UCSD-AML1 (cell line): ENCODE measurements around the gene COL27A1.

Experiments
- DNase-seq: peaks from one replicate; lab custom pipeline; 2025; ENCODE audit not compliant: unreplicated experiment; lab: John Stamatoyannopoulos, UW

Gene COL27A1

DNA sequence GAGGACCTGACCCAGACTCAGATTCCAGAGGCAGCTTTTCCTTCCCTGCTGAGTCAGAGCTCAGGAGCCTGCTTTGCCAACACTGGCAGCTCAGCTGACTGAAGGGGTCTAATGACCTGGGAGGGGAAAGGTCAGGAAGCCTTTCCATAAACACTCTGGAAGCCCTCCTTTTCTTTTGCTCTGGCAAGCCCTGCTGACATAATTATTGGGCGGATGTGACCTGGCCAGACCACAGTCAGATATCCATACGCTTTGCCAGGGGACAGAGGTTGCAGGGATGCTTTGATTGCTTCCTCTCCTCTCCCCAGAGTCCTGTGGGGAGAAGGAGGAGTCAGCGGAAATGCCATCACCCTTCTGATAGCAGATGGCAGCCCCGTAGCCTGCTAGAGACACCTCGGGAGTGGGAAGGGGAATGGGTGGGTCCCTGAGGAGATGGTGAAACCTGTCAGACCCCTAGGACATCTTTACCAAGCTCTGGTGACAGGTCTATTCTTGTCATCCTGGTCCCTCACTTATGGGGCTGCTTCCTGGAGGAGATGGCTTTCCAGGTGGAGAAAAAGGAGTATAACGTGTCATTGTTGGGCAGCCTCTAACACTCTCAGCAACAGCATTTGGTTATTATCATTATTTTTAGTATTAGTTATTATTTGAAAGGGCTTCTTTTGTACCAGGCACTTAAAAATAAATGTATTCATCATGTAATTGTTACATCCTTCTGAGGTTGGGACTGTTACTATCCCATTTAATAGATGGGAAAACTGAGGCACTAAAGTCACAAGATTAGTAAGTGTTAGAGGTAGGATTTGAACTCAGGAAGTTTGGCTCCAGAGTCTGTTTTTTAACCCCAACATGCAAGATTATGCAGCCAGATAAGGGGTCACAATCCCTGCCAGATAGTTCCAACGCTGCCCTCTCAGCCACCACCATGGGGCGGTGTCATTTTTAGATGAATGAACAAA is 11.6 kb downstream of the COL27A1 start:
- no peak for DNase-seq

DNA sequence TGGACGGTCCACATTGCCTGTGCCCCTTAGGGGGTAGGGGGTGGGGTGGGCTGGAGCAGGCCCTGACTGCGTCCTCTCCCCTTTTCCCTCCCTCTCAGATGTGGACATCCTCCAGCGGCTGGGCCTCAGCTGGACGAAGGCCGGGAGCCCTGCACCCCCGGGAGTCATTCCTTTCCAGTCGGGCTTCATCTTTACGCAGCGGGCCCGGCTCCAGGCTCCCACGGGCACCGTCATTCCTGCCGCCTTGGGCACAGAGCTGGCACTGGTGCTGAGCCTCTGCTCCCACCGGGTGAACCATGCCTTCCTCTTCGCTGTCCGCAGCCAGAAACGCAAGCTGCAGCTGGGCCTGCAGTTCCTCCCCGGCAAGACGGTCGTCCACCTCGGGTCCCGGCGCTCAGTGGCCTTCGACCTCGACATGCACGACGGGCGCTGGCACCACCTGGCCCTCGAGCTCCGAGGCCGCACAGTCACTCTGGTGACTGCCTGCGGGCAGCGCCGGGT is 12.3 kb downstream of the COL27A1 start:
- no peak for DNase-seq

DNA sequence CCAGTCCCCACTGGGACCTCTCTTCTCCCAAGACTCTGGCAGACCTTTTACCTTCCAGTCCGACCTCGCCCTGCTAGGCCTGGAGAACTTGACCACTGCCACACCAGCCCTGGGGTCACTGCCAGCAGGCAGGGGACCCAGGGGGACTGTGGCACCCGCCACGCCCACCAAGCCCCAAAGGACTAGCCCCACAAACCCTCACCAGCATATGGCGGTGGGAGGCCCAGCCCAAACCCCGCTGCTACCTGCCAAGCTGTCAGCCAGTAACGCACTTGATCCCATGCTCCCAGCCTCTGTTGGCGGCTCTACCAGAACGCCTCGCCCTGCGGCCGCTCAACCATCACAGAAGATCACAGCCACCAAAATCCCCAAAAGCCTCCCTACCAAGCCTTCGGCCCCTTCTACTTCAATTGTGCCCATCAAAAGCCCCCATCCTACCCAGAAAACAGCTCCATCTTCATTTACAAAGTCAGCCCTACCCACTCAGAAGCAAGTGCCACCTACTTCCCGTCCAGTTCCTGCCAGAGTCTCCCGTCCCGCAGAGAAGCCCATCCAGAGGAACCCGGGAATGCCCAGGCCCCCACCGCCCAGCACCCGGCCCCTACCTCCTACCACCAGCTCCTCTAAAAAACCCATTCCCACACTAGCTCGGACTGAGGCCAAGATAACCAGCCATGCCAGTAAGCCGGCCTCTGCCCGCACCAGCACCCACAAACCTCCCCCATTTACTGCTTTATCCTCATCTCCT is 13.1 kb downstream of the COL27A1 start:
- no peak for DNase-seq

DNA sequence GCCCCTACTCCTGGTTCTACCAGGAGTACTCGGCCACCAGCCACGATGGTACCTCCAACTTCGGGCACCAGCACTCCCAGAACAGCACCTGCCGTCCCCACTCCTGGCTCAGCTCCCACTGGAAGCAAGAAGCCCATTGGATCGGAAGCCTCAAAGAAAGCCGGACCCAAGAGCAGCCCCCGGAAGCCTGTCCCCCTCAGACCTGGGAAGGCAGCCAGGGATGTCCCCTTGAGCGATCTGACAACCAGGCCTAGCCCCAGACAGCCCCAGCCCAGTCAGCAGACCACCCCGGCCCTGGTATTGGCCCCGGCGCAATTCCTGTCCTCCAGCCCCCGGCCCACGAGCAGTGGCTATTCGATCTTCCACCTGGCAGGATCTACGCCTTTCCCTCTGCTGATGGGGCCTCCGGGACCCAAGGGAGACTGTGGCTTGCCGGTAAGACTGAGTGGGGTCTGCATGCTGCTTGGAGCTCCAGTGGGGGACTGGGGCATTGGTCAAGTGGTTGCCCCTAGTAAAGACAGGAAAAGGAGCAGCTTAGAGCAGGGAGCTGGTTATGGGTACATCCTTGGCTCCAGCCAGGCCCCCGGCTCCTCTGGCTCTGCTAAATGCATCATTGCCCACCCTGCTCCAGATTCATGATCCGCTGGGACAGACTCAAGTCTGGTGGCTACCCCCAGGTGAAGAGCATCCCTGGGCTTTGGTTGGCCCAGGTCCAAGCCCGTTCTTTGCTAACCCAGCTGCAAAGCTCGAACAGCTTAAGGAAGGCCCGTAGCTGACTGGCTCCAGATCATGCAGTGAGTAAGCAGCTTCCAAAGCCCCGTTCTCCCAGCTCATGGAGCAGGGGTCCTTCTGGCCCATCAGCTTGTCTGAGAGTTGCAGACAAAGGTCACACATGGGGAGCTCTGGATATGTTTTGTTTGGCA is 14.0 kb downstream of the COL27A1 start:
- DNase-seq: no peak

DNA sequence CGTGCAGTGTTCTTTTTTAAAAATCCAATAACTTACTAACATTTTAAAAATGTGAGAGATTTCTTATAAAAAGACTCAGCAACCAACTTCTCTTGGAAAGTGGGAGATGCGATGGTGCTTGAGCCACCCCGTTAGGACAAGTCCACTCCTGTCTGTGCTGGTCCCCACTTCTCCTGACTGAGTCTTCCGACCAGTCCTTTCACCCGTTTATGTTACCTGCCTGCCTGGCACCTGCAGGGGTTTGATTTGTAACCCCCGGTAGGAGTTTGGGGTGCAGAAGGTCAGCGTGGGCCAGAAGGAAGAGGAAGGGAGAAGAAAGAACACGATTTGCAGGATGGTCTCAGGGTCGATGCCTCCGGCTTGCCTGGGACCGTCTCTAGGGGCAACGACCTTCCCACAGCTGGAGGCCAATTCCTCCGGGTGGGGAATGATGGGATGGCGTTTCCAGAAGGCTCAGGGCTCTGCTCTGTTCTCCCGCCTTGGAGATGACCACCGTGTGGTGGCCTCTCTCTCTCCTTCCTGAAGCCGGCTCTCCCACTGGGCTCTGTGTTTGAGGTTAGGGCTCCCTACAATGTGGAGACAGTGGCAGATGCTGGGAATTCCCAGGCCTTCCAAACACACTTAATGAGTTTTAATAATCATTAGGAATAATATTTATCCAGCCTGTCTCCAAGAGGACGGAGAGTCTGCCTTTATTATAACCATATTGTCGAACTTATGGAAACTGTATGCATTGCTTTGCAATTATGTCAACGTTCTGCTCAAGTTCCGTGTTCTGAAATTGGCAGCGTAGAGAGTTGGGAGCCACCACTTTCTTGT is 14.8 kb downstream of the COL27A1 start:
- no peak for DNase-seq

DNA sequence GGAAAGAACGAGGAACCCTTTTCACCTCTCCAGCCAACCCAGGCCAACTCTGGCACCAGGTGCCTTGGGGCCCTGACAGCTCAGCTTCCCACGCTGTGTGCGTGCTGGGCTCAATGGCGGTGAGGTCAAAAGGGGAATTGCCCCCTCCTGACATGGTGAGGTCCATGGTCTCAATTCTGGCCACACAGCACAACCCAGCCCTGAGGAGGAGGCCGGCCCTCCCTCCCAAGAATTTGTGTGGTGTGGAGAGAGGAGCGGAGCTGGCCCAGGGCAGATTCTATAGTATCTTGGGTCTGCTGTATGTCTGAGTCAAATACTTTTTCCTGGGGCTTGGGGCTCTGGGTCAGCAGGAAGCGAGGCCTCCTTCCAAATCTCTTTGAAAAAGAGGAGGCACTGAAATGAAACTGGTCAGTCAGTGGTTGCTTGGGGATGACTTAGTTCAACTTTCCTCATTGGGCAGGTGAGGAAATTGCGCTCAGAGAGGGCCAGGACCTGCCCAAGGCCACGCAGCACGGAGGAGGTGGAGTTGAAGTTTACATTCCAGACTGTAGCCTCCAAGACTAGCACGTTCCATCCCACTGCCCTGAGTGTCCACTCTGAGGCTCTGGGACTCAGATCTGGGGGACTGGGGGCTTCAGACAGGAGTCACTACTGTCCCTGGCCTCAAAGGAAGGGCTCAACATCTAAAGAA is 15.6 kb downstream of the COL27A1 start:
- no peak for DNase-seq

DNA sequence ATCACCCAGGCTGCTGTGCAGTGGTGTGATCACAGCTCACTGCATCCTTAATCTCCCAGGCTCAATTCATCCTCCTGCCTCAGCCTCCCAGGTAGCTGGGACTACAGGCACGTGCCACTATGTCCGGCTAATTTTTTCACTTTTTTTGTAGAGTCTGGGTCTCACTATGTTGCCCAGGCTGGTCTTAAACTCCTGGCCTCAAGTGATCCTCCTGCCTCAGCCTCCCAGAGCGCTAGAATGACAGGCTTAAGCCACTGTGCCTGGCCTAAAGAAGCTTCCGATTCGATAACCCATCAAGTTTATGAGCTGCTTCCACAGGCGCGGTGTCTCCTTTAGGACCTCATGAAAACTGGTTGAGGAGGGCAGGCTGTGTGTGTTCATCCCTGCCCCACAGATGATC is 16.2 kb downstream of the COL27A1 start:
- DNase-seq: no peak

DNA sequence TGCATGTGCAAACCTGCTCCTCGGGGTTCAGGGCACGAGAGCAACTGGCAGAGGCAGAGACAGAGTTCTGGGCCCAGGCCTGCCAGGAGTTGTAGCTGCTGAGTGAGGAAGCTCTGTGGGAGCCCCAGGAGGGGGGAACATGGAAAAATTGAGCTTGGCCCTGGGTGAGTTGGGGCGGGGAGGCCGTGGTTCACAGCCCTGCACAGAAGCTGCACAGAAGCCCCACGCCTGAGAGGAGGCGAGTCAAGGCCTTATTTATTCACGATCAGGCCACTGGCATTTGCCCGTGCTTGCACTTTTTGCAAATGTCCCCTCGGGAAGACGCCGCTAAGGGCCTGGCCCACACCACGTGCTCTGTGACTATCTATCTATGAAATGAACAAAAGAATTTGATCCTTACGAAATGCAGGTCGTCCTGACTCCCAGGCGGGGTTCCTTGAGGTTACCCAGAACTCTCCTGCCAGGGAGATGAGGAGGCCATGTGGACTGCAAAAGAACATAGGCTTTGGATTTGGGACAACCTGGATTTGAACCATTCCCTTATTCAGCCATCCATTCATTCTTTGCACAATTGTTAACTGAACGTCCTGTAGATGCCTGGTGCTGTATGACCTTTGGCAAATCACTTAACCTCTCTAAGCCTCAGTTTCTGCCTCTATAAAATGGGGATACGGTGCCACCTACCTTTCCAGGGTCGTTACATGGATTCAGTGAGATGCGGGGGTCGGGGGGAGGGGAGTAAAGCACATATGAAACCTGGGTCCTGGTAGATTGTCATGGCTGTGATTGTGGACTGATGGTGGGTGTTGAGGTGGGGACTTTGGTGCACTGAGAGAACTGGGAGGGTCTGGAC is 17.9 kb downstream of the COL27A1 start:
- no peak for DNase-seq

DNA sequence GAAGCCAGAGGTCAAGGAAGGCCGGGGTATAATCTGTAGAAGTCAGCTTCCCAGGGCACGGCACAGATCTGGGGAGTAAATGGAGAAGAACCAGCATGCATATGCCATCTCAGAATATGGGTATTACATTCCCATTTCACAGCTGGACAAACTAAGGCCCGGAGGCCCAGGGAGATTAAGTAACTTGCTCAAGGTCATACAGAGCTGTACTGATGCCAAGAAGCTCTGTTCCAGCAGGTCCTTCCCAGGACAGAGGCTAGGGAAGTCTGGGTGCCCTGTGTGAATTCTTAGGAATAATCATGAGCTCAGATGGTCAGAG is 19.2 kb downstream of the COL27A1 start:
- DNase-seq: no peak

DNA sequence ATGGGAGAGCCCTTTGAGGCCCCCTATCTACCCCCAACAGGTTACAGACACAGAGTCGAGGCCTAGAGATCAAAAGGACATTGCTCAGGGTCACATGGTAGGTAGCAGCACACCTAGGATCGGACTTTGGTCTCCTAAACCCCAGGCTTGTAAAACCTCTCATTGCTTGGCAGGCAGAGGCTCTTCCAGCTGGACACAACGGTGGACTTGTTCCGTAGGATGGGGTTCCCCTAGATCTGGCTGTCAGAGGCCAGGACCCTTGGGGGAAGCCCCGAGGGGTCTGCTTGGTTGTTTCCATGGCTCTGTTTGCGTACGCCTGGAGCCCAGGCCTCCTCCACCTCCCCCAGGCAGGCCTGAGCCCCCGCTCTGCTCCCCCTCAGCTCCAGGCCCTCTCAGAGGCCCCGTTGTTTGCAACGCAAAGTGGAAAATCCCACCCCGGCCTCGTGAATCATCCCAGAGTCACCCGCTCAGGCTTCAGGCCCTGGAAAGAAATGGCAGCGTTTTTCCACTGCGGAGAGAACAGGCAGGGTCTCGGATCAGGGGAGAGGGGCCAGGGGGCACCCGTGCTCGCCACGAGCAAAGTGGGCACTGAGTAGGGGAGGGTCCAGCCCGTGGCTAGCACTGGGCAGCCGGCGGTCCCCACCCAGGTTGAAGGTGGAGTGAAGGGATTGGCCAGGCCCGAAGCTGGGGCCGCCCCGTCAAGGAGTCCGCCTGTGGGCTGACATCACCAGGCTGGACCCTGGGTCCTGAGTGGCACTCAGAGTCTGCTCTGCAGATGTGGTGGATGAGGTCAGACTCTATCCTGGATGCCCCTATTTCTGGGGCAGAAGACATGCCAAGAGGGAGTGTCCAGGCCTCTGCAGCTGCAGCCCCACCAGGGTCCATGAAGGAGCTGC is 19.8 kb downstream of the COL27A1 start:
- no peak for DNase-seq

DNA sequence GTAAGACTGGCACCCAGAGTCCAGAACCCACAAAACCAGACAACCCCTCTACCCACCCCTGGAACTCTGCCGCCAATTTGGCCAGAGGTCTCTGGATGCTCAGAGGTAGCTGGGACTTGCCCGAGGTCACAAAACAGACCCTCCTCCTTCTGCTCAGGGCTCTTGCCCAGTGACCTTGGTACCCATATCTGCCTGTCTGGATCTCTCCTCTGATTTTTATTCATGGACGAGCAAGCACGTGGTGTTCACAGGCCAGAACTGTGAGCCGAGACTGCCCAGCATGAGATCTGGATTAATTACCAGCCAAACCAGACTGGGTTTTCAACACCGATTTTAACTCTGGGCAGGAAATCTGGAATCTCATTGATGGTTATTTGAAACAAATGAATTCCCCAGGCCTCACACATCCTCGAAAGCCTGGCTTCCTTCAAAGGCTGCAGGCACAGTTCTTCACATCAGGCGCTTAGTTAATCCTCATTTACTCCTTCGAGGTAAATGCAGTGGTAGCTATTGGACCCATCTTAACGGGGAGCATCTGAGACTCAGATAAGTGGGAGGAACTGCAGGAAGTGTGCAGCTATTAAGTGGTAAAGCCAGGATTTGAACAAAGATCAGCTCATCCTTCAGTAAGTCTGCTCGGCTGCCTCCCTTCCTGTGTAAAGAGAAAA is 21.4 kb downstream of the COL27A1 start:
- DNase-seq: no peak

DNA sequence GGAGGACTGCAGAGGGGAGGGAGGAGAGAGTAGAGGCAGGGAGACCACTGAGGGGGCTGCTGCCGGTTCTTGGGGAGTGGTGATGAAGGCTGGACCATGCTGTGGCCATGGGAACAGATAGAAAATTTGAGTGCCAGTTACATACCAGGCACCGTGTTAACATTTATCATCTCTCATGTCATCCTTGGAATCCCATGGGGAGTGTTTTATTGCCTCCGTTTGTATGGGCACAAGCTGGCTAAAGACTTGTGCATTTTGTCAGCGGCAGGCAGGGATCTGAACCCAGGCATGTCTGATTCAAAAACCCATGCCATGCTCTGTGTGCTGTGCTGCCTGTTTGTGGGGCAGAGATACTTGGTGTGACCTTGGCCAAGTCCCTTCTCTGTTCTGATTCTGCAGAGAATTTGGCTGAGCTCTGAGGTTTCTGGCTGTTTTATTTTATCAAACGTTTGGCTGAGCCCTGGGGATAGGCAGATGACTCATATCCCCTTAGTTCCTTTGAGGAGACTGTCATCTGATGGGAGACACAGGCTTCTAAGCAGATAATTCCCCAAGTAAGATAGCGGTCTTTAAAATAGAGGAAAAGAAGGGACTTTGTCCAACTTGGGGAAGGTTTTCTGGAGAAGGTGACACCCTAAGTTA is 22.2 kb downstream of the COL27A1 start:
- DNase-seq: no peak

DNA sequence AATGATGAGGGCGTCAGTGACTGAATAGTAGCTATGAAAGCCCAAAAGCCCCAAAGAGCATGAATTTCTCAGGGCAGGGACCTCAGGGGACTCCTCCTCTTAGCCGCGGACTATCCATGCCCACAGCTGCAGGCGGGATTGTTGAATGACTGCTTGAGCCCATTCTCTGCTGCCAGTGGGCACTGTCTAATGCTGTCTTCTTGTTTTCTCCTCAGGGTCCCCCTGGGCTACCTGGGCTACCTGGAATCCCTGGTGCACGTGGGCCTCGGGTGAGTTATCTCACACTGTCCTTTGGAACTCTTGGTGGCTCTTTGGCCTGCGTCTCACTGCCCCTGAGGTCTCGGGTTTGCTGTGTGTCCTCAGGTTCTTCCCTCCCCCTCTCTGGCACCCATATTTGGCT is 22.7 kb downstream of the COL27A1 start:
- no peak for DNase-seq

DNA sequence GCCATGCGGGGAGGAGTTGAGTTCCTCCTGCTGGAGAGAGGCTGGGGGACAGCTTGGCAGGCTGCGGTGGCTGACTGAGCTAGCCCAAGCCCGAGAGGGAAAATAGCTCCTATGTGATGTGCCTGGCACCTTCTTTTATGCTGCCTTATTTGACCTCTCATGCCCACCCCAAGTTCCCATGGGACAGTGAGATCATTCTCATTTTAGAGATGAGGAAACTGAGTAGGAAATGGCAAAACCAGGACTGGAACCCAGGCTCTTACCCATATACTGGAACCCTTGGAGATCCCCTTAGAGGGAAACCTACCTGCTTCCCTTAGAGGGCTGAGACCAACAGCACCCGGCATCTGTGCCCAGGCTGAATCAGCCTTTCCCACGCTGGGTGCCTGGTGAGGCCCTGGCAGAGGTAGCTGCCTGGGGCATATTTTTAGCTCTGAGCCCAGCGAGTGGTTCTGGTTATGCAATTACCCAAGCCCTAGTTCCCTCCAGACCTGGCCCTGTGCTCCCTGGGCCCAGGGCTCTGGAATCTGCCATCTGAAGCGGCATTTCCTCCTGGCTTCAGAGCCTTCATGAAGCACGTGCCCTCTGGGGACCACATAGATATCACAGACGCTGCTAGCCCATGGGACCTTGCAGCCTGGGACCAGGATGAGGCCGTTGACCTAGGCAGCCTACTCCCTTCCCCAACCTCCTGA is 23.6 kb downstream of the COL27A1 start:
- no peak for DNase-seq

DNA sequence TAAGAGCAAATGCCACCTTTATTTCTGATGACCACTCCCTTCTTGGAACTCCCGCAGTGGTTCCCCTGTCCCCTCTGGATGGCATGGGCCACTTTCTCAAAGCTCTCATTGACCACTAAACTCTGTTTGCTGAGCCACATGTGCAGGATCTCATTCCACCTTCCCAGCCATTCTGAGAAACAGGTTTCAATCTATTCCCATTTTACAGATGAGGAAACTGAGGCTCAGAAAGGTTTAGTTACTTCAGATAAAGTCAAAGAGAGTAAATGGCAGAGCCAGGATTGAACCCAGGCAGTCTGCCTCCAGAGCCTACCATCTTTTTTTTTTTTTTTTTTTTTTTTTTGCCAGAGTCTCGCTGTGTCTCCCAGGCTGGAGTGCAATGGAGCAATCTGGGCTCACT is 24.2 kb downstream of the COL27A1 start:
- no peak for DNase-seq
